Activated T-helper 9 cell treated with anti-CD3 and anti-CD28 coated beads, Interleukin-2, amount 50 U/mL, for 16 hours (primary cell): ENCODE results near the gene TMEM198.

Experiments used
- DNase-seq: peaks from one replicate; pipeline ENCODE4 v3.0.0-alpha.2; 2020; ENCODE audit warnings: low read depth

The TMEM198 gene

DNA sequence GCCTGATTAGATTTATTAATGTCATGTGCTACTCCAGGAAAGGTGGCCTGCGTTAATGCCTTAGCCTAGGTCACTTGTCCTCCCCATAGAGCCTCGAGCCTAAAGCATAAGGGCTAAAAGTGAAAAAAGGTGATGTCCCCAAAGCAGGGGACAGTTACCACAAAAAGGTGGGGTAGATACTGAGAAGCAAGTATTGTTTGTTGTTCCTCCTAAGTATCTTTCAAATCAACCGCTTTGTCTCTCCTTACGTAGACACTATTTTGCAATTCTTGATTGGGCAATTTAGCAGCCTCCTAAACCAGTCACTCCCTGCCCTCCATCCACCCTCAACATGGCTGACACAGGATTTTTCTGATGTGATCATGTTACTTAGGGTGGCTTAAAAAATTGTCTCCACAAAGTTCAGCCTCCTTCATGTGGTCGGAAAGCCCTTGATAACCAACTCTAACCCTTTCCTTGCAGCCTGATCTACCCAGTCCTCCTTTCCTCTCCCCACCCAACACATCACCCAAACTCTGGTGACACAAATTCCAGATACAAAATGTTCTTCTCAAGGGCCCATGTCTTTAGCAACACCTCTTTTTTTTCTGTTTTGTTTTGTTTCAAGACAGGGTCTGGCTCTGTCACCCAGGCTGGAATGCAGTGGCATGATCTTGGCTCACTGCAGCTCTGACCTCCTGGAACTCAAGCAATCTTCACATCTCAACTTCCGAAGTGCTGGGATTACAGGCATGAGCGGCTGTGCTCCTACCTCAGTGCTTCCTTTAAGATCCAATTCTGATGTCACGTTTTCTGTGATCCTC, 35.2 kb downstream of the TMEM198 start:
- DNase-seq: no peak

DNA sequence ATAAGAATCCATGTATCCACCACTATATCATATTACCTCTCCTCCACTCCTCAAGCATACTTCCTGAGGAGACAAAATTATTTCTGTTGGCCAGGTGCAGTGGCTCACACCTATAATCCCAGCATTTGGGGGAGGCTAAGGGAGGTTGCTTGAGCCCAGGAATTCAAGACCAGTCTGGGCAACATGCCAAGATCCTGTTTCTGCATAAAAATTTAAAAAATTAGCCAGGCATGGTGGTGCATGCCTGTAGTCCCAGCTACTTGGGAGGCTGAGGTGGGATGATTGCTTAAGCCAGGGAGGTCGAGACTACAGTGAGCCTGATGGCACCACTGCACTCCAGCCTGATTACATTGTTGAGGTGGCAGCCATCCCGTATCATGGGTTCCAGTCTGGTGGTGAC, 37.5 kb downstream of the TMEM198 start:
- DNase-seq: no peak

DNA sequence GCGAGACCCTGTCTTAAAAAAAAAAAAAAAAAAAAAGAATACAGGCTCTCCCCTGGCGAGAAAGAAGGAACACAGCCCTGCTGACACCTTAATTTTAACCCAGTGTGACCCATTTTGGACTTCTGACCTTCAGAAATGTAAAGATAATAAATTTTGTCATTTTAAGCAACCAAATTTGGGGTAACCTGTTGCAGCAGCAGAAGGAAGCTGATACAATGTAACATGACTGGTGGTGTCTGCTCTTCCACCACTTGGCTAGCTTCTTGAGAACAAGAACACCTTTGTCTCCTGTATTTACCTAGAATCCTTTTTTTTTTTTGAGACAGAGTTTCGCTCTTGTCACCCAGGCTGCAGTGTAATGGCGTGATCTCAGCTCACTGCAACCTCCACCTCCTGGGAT, 47.3 kb downstream of the TMEM198 start:
- DNase-seq: no peak

DNA sequence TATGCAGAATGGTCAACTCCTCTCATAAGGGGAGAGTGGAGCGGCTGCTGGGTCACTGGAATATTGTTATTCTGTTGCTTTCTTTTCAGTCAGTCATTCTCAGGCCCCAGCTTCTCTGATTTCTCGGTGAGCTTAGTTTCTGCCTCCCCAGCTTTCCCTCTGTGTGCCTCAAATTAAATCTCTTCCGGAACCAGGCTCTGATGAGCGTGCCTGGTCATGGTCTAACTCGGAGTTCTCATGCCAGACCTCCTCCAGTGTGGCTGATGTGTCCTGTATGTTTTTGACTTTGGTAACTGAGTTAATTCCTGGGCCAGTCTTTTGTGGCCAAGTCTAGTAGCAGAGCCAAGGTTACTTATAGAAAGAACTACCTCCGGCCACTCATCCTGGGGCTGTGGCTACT, 48.9 kb downstream of the TMEM198 start:
- no peak for DNase-seq

DNA sequence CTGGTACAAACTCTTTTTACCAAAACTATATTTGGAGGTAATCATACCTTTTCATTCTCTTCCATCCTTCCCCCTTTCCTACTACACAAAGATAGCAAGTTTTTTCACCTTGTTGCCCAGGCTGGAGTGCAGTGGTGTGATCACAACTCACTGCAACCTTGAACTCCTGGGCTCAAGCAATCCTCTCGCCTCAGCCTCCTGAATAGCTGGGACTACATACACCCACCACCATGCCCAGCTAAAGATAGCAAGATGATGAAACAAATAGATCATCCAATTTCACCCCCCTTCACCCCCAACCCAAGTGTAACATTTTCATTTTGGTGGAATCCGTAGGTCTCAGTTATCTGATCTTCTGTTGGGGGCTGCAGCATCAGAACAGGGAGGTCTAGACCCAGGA, 49.3 kb downstream of the TMEM198 start:
- DNase-seq: no peak

DNA sequence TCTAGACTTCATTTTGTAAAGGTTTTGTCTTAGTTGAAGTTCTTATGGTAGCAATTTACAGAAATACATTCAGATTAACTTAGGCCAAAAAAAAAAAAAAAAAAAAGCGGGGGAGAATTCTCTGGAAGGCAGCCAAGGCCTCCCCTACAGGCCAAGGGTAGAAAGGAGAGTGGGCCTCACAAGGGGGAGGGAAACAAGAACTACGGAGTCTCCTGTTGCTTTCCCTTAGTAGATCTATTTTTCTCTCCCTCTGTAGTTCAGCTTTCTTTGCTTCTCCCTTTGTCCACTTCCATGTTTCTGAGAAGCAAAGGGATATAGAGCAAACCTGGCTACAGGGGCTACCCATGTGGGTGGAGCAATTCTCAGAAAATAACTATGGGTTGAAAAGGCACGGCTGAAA, 51.4 kb downstream of the TMEM198 start:
- DNase-seq: no peak

DNA sequence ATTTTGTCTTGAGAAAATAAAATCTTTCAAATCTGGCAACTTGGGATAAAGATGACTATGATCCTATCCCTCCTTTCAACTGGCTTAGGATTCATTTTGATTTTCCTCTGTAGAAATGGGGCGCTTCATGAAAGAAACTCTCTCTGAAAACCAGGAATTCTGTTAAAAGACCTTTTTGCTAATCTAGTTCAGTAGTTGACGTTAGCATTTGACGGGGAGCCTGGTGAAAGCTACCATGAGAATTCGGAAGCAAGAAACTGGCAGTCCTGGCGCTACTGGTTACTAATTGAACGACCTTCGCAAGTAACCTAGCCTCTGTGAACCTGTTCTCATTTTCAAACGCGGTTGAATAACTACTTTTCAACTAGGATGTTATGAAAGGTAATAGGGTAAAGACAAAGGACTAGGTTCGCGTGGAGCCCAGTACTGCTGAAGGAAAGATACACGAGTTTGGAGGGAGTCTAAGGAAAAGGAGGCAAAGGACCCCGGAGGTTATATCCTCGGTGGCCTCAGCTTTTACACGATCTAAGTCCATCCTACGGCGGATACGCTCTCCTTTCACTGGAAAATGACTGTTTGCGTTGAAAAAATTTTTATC, 53.2 kb downstream of the TMEM198 start:
- no peak for DNase-seq

DNA sequence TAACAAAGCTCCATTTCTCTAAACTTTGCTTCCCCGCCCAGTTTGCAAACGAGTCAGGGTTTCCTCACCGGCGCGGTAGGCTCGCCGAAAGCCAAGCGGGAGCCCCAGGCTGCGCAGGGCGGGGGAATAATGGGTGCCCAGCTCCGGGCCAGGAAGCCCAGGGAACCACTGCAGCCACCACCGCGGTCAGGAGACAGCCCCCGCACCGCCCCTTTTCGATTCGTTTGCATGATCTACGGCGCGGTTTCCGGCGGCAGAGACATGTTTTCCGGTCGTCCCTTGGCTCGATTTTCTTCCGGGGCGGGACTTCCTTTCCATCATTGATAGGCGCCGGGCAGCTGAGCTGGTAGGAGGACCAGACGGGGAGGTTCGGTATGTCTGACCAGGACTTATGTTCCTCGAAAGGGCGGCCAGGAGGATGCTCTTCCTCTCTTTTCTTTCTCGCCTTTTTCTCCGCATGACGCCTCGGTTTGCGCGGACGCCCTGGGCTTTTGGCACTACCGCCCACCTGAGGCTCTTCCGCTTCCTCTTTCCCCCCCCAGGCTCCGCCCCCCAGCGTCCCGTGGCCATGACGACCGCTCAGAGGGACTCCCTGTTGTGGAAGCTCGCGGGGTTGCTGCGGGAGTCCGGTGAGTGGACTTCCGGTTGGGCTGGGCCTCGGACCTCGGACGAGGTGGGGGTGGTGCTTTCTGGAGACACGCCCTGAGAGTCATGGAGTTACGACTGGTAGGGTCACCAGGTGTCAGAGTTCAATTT, 53.9 kb downstream of the TMEM198 start, which contains the start of gene STK11IP:
TSS of gene STK11IP (plus strand) at position 306 of the 756 bp plus-strand sequence. CDS start at position 569, 263 bp downstream.
- peak; percentile 86 for DNase-seq

DNA sequence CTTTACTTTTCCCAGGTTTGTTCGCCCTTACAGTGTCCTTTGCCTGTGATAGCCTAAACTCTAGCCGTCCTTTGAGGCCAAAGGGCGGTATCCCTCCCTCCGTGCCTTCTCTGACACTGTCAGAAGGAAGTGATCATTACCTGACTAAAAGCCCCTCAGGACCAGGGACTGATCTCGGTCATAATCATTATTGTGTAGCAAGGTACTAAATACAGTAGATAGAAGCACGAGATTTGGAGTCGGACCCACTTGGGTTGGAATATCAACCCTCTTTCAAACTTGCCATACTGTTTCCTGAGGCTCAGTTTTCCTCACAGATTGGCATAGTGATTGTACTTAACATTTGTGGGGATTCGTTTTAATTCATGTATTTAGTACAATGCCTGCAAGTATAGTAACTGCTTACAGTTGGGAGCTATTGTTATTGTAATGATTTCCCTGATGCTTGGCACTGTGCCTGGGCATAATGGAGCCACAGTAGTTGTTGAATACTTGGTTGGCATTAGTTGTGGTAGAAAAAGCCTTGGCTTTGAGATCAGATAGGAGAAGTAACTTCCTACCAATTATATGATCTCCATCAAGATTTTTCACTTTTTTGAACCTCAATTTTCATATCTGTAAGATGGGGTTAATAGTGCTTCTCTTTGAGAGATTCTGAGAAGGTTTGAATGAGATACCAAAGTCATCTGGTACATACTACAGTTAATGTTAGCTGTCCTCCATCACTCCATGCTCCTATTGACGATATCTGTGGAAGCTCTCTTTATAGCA, 54.7 kb downstream of the TMEM198 start:
- no peak for DNase-seq
